DMS153 treated with DMSO at 0.1 percent for 48 hours (cell line): ENCODE data around the gene GALNT9.
"Not testable (repeated sequence)": the region's sequence is repeated elsewhere in the genome, so short reads cannot be mapped to it uniquely, and the experiment has no call there.

Experiments
- DNase-seq: peaks from one replicate; lab custom pipeline; 2025; ENCODE audit not compliant: unreplicated experiment; lab: John Stamatoyannopoulos, UW

Gene GALNT9

GRCh38 chr12:132267873-132268272, 61.5 kb downstream of the GALNT9 start:
- no peak for DNase-seq

- DNase-seq = no peak
Observed at GRCh38 chr12:132266802-132267201, 62.6 kb downstream of the GALNT9 start.

- DNase-seq = no peak
Observed at GRCh38 chr12:132266370-132266769, 63.0 kb downstream of the GALNT9 start.

DNA sequence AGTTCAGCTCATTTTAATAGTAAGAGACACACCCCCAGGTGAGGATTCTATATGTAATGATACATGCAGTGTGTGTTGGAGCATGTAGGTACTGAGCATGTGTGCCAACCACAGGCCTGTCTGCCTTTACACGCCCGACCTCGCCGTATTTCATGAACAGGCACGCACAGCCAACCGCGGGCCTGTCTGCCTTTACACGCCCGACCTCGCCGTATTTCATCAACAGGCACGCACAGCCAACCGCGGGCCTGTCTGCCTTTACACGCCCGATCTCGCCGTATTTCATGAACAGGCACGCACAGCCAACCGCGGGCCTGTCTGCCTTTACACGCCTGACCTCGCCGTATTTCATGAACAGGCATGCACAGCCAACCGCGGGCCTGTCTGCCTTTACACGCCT, 63.6 kb downstream of the GALNT9 start:
- not testable (repeated sequence) for DNase-seq

- no peak for DNase-seq
Observed at GRCh38 chr12:132265056-132265800, 64.2 kb downstream of the GALNT9 start.

- DNase-seq = no peak
Observed at GRCh38 chr12:132264086-132265010, 65.0 kb downstream of the GALNT9 start.

DNA sequence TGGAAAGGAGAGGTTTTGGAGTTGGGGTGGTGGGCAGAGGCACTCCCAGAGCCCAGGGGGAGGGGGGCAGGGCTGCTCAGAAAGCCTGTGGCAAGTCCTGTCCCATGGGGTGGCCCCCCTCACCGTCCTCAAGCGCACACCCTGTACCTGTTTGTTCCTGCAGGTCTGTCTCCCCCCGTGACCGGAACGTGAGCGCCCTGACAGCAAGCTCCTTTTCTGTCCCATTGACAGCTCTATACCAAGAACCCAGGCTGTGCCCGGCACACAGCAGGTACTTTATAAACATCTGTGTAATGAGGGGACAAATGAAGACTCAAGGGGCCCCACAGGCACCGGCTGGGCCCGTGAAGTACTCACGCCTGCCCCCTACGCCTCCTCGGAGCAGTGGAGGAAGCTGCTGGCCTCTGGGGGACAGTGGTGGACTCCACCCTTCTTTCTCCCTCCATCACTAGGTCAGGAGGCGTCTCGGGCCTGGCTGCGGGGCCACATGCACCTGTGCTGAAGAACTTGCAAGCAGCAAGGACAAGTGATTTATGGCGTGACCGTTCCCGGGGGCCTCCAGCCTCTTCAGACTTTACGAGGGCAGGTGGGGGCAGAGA, 65.8 kb downstream of the GALNT9 start:
- no peak for DNase-seq

DNA sequence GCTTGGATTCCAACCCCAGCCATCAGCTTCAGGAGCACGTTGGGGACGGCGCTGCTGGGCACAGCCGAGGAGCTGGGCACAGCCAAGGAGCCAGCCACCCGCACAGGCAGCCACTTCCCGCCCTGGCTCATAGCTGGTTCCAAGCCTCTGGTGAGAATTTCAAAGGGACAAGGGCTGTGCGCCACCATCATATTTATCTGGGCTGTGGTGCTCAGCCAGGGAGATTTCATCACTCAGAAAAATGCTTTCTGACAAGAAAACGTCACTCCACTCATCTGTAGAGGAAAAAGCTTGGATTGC, 66.4 kb downstream of the GALNT9 start:
- no peak for DNase-seq

DNA sequence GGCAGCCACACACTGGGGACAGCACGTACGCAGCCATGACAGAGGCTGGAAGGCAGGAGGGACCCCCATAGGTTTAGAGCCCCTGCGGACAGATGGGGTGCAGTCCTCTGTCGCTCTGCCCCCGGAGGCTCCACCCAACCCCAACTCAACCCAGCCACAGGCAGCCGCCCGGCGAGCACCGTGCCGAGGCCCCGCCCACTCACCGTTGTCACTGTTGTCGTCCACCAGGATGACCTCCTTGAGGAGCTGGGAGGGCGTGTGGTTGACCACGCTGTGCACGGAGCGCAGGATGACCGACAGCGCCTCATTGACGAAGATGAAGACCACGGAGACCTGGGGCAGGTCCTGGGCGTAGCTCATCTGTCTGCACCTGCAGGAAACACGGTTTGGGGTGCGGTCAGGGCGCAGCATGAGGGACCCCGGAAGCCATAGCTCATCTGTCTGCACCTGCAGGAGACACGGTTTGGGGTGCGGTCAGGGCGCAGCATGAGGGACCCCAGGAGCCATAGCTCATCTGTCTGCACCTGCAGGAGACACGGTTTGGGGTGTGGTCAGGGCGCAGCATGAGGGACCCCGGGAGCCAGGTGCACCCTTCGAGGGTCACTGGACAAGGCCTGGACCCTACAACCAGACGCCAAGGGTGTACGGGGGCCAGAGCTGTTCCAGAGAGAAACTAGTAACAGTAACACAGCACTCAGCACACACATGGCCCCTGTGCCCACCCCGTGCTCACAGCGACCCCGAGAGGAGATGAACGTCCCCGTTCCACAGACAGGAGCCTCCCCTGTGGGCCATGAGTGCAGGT, 66.9 kb downstream of the GALNT9 start:
- DNase-seq = no peak

GRCh38 chr12:132261328-132262138, 67.9 kb downstream of the GALNT9 start:
- no peak for DNase-seq

DNA sequence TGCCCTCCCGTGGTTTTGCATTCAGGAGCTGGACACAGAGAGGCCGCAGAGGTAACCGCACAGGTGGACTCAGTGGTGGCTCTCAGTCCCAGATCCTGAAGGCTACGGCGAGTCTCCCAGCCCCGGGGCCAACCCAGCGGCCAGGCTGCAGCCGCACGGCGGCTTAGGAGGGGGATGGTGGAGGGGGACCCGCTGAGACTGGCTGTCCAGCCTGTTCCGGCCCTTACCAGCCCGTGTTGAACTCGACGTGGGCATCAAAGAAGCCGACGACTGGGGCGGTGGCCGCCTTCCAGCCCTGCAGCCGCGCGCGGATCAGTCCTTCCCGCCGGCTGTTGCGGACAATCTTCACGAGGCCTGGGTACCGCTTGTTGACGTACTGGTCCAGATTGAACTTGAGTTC, 68.7 kb downstream of the GALNT9 start:
- no peak for DNase-seq

GRCh38 chr12:132259872-132260695, 69.3 kb downstream of the GALNT9 start:
- DNase-seq = no peak

DNA sequence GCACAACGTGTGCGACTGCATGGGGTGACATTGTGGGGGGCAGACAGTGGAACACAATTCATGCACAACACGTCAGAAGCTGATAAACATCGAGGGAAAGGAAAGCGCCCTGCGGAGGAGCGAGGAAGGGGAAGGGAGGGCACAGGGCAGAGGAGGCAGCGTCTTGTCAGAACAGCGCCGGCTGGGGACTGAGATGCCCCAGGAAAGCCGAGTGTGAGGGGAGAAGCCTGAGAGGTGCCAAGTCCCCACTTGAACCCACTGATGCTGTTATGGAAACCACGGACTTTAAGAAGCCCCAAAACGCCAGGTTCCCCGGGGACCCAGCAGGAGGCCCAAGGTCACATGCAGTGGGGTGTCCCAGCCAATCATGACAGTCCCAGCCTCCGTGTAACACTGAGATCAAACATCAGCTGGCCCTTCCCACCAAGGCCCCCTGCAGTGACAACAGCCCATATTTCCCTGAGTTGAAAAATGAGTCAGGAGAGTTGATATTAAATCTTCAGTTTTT, 70.0 kb downstream of the GALNT9 start:
- no peak for DNase-seq

GRCh38 chr12:132258543-132258942, 70.8 kb downstream of the GALNT9 start:
- no peak for DNase-seq

DNA sequence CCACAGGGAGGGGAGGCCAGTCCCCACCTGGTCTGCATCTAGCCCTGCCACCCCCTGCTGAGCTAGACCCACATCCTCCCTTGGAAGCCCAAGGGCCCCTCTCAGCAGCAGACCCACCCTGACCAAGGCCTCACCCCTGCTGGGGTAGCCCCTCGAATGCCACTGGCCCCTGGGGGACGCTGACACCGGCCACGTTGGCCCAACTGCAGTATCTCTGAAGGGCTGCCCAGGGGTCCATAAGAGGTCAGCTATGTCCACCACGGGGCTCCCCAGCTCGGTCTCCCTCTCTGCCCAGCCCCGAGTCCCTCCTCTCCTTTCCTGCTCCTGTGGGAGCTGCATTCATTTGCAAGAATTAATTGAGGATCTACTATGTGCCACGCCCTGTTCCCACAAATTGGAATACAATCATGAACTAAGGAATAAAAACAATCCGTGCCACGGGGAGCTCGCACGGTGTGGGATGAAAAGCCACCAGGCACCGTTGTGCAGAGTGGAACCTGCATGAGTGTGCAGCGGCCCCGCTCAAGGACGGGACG, 71.4 kb downstream of the GALNT9 start:
- DNase-seq = no peak

DNA sequence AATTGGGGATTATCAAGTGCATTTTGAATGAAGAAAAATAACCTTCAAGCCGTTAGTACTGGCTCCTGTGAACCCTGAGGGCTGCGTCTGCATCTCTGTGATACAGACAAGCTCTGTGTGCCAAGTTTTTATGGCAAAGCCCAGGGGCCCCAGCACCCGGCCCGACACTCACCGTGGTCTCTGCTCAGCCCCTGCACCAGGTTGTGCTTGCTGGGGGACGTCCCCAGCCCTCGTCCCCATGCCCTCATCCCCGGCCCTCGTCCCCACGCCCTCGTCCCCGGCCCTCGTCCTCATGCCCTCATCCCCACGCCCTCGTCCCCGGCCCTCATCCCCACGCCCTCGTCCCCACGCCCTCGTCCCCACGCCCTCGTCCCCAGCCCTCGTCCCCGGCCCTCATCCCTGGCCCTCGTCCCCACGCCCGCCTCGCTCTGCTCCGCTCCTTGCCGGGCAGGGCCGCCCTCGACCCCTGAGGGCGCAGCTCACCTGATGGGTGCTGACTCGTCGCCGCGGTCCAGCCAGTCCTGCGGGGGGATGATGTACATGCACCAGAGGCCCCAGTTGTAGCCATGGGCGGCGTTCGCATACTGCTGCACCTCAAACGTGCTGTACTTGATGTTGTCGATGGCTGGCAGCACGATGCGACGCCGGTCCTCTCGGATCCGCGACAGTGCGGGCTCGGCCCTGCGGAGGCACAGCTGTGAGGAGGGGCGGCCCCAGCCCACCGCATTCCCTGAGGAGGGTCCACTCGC, 72.0 kb downstream of the GALNT9 start:
- DNase-seq = no peak

GRCh38 chr12:132256646-132257045, 72.7 kb downstream of the GALNT9 start:
- no peak for DNase-seq

DNA sequence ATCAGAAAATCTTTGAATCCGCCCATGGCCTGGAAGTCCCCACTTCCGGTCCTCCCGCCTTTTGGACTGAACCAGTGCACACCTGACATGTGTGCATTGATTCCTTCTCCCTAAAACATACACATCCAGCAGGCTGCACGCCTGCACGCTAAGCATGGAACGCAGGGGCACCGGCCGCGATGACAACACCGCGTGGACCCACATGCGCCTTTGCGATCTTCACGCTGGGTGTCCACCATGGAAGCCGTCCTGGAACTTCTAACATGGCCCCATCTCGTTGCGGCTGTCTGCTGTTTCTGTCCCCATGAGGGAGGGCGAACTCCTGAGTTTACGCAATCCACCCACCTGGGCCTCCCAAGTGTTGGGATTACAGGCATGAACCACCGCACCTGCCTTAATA, 73.7 kb downstream of the GALNT9 start:
- DNase-seq = no peak
